ENCODE data around the gene TRIM65. TPM values are rescaled to one million over a fixed set of nuclear protein-coding genes. Genes with fewer than 3 reads are reported as not detected.
A peak's percentile ranks its signal among the peaks of the same experiment; 100 is the strongest.

The TRIM65 gene
- 14.2 and 16.0 TPM in 2 replicates for total RNA-seq (2012; rRNA removed)

GRCh38 chr17:75896415-75897159, at the start of gene TRIM65:
Gene TRIM65, minus strand, starts transcription at chr17:75896951. Its CDS starts 14 bp downstream, at chr17:75896937.
- no peaks in the 10 kb centered on the region for H3K9me3 ChIP-seq (replicated peaks; ENCODE audit: low read length)
- no peaks in the 10 kb centered on the region for H3K27me3 ChIP-seq (ENCODE audit: control insufficient read depth, insufficient read depth, low read length)
- H3K36me3 ChIP-seq (ENCODE audit: insufficient read depth, low read length), result peaks cover 47% of the 10 kb centered on the region
- H3K9ac ChIP-seq (ENCODE audit: low read depth, low read length), result peak within 1 kb of the TSS; percentile 95
- peak within 1 kb of the TSS; percentile 99 for H3K4me3 ChIP-seq (ENCODE audit: low read length)
- H3K4me2 ChIP-seq (ENCODE audit: low read length), result peak within 1 kb of the TSS; percentile 78
- peaks cover 21% of the 10 kb centered on the region for H3K4me1 ChIP-seq (ENCODE audit: control insufficient read depth, insufficient read depth, low read length)

DNA sequence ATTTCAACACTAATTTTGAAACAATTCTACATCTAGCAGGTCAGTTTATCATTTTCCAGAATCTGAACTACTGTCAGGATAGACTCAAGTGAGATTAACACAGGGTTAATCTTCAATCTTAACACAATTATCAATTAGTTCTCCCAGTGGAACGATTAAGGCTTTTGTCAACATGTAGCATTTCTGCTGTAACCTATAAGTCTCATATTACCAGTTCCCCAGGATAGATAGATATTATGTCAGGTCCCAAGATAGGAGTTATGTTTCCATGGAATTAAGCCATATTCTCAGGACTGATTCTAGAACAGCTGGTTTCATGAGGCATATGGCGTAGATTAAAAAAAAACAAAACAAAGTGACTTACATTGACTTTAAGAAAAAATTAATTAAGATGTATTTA, 48.5 kb upstream of the TRIM65 start:
- no peaks in the 10 kb centered on the region for H3K27me3 ChIP-seq (ENCODE audit: control insufficient read depth, insufficient read depth, low read length)
- H3K9ac ChIP-seq (ENCODE audit: low read depth, low read length), result no peak overlapping the region
- H3K4me2 ChIP-seq (ENCODE audit: low read length), result no peak overlapping the region
- no peak overlapping the region for H3K4me3 ChIP-seq (ENCODE audit: low read length)
- peaks cover 9% of the 10 kb centered on the region for H3K4me1 ChIP-seq (ENCODE audit: control insufficient read depth, insufficient read depth, low read length)
- H3K9me3 ChIP-seq (replicated peaks; ENCODE audit: low read length), result no peaks in the 10 kb centered on the region
- peaks cover 43% of the 10 kb centered on the region for H3K36me3 ChIP-seq (ENCODE audit: insufficient read depth, low read length)

DNA sequence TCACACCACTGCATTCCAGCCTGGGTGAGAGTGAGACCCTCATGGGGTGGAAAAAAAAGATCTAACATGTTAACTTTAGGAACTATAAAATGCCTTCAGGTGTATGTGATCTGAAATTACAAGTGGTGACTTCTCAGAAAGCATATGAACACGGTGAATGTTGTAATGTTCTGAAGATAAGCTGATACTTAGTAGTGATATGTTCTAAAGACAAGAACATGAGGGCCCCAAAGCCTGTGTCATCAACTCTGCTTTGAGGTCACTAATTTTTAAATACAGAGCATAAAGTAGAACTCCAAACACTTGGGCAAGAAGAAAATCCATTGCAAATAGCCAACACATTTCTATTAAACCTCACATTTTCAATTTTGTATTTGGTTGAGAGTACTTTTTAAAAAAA, 46.7 kb upstream of the TRIM65 start:
- Histone ChIP-seq H3K4me2 (ENCODE audit: low read length) (no peak overlapping the region), H3K27me3 (ENCODE audit: control insufficient read depth, insufficient read depth, low read length) (no peaks in the 10 kb centered on the region), H3K4me3 (ENCODE audit: low read length) (no peak overlapping the region), H3K9ac (ENCODE audit: low read depth, low read length) (no peak overlapping the region), H3K4me1 (ENCODE audit: control insufficient read depth, insufficient read depth, low read length) (peaks cover 11% of the 10 kb centered on the region), H3K36me3 (ENCODE audit: insufficient read depth, low read length) (peaks cover 29% of the 10 kb centered on the region), H3K9me3 (replicated peaks; ENCODE audit: low read length) (no peaks in the 10 kb centered on the region)

DNA sequence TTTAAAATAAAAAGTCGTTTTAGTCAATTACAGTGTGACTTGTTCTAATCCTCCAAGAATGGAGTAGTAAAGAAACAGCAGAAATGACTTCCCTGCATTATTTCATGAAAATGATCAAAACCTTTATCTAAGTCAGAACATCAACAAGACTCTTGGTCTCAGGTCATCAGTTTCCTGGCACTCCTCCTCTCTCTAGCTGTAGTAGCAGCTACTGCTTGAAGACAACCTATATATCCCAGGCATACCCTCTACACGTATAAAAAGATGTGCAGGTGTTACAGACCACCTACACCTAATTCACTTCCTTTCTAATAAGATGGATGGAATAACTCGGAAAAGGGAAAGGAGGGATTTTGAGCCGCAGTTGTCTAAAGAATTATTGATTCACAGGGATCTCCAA, 45.7 kb upstream of the TRIM65 start:
- H3K4me2 ChIP-seq (ENCODE audit: low read length), result no peak overlapping the region
- H3K9ac ChIP-seq (ENCODE audit: low read depth, low read length), result no peak overlapping the region
- H3K36me3 ChIP-seq (ENCODE audit: insufficient read depth, low read length), result peaks cover 19% of the 10 kb centered on the region
- H3K4me1 ChIP-seq (ENCODE audit: control insufficient read depth, insufficient read depth, low read length), result peaks cover 11% of the 10 kb centered on the region
- no peaks in the 10 kb centered on the region for H3K27me3 ChIP-seq (ENCODE audit: control insufficient read depth, insufficient read depth, low read length)
- no peak overlapping the region for H3K4me3 ChIP-seq (ENCODE audit: low read length)
- no peaks in the 10 kb centered on the region for H3K9me3 ChIP-seq (replicated peaks; ENCODE audit: low read length)

- Histone ChIP-seq H3K4me3 (ENCODE audit: low read length) (peak overlapping the region; percentile 62), H3K36me3 (ENCODE audit: insufficient read depth, low read length) (peaks cover 13% of the 10 kb centered on the region), H3K4me2 (ENCODE audit: low read length) (peak overlapping the region; percentile 91), H3K9ac (ENCODE audit: low read depth, low read length) (peak overlapping the region; percentile 9), H3K4me1 (ENCODE audit: control insufficient read depth, insufficient read depth, low read length) (peaks cover 11% of the 10 kb centered on the region), H3K27me3 (ENCODE audit: control insufficient read depth, insufficient read depth, low read length) (no peaks in the 10 kb centered on the region), H3K9me3 (replicated peaks; ENCODE audit: low read length) (no peaks in the 10 kb centered on the region)
These were observed 44.7 kb upstream of the TRIM65 start for GRCh38 chr17:75941442-75941819.

GRCh38 chr17:75940727-75941441, 44.1 kb upstream of the TRIM65 start, which contains the start of gene FBF1:
Gene FBF1, minus strand, starts transcription at chr17:75941042. Its CDS starts 2,893 bp downstream, at chr17:75938149.
- H3K36me3 ChIP-seq (ENCODE audit: insufficient read depth, low read length), result peaks cover 8% of the 10 kb centered on the region

GRCh38 chr17:75937652-75938051, 40.9 kb upstream of the TRIM65 start:
- peaks cover 11% of the 10 kb centered on the region for H3K4me1 ChIP-seq (ENCODE audit: control insufficient read depth, insufficient read depth, low read length)
- H3K36me3 ChIP-seq (ENCODE audit: insufficient read depth, low read length), result no peaks in the 10 kb centered on the region
- H3K4me3 ChIP-seq (ENCODE audit: low read length), result no peak overlapping the region
- no peak overlapping the region for H3K9ac ChIP-seq (ENCODE audit: low read depth, low read length)
- no peaks in the 10 kb centered on the region for H3K27me3 ChIP-seq (ENCODE audit: control insufficient read depth, insufficient read depth, low read length)
- H3K9me3 ChIP-seq (replicated peaks; ENCODE audit: low read length), result no peaks in the 10 kb centered on the region
- no peak overlapping the region for H3K4me2 ChIP-seq (ENCODE audit: low read length)

More at GRCh38 chr17:75940727-75941441, 44.1 kb upstream of the TRIM65 start, which contains the start of gene FBF1:
- Histone ChIP-seq H3K4me3 (ENCODE audit: low read length) (peak within 1 kb of the TSS; percentile 87), H3K4me2 (ENCODE audit: low read length) (peak within 1 kb of the TSS; percentile 91), H3K9ac (ENCODE audit: low read depth, low read length) (peak within 1 kb of the TSS; percentile 94), H3K9me3 (replicated peaks; ENCODE audit: low read length) (no peaks in the 10 kb centered on the region), H3K4me1 (ENCODE audit: control insufficient read depth, insufficient read depth, low read length) (peaks cover 11% of the 10 kb centered on the region), H3K27me3 (ENCODE audit: control insufficient read depth, insufficient read depth, low read length) (no peaks in the 10 kb centered on the region)

DNA sequence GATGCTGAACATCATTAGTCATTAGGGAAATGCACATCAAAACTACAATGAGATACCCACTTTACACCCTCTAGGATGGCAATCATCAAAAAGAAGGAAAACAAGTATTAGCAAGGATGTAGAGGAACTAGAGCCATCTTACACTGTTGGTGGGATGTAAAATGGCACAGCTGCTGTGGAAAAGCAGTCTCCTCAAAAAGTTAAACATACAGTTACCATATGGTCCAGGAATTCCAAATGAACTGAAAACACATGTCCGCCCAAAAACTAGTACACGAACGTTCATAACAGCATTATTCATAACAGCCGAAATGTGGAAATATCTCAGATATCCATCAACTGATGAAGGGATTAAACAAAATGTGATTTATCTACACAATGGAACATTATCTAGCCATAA, 37.1 kb upstream of the TRIM65 start:
- H3K4me1 ChIP-seq (ENCODE audit: control insufficient read depth, insufficient read depth, low read length), result no peaks in the 10 kb centered on the region
- H3K9ac ChIP-seq (ENCODE audit: low read depth, low read length), result no peak overlapping the region
- no peaks in the 10 kb centered on the region for H3K36me3 ChIP-seq (ENCODE audit: insufficient read depth, low read length)
- no peak overlapping the region for H3K4me2 ChIP-seq (ENCODE audit: low read length)
- no peaks in the 10 kb centered on the region for H3K9me3 ChIP-seq (replicated peaks; ENCODE audit: low read length)
- no peak overlapping the region for H3K4me3 ChIP-seq (ENCODE audit: low read length)
- H3K27me3 ChIP-seq (ENCODE audit: control insufficient read depth, insufficient read depth, low read length), result no peaks in the 10 kb centered on the region

- H3K4me1 ChIP-seq (ENCODE audit: control insufficient read depth, insufficient read depth, low read length), result no peaks in the 10 kb centered on the region
- H3K36me3 ChIP-seq (ENCODE audit: insufficient read depth, low read length), result peaks cover 4% of the 10 kb centered on the region
- no peaks in the 10 kb centered on the region for H3K9me3 ChIP-seq (replicated peaks; ENCODE audit: low read length)
- H3K9ac ChIP-seq (ENCODE audit: low read depth, low read length), result no peak overlapping the region
- no peak overlapping the region for H3K4me2 ChIP-seq (ENCODE audit: low read length)
- no peaks in the 10 kb centered on the region for H3K27me3 ChIP-seq (ENCODE audit: control insufficient read depth, insufficient read depth, low read length)
- H3K4me3 ChIP-seq (ENCODE audit: low read length), result no peak overlapping the region
These were observed 36.1 kb upstream of the TRIM65 start for GRCh38 chr17:75932852-75933251.

DNA sequence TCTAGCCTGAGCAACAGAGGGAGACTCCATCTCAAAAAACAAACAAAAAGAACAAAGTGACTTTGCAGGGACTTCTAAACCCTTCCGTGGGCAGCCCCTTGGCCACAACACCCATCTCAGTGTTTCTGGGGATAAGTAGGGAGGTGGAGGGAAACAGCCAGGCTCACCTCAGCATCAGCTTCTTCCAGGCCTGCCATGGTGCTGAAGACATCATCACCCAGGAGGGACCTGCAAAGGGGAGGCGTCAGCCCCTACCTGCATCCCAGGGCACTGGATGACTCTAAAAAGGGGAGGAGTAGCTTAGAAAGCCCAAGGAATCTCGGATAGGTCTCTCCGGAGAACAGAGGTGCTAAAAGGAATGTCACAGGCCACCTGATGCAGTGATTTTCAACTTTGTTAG, 34.3 kb upstream of the TRIM65 start:
- H3K4me3 ChIP-seq (ENCODE audit: low read length), result no peak overlapping the region
- no peaks in the 10 kb centered on the region for H3K4me1 ChIP-seq (ENCODE audit: control insufficient read depth, insufficient read depth, low read length)
- H3K36me3 ChIP-seq (ENCODE audit: insufficient read depth, low read length), result peaks cover 5% of the 10 kb centered on the region
- H3K9ac ChIP-seq (ENCODE audit: low read depth, low read length), result no peak overlapping the region
- H3K27me3 ChIP-seq (ENCODE audit: control insufficient read depth, insufficient read depth, low read length), result no peaks in the 10 kb centered on the region
- H3K4me2 ChIP-seq (ENCODE audit: low read length), result no peak overlapping the region
- no peaks in the 10 kb centered on the region for H3K9me3 ChIP-seq (replicated peaks; ENCODE audit: low read length)

- Histone ChIP-seq H3K4me1 (ENCODE audit: control insufficient read depth, insufficient read depth, low read length) (no peaks in the 10 kb centered on the region), H3K4me2 (ENCODE audit: low read length) (no peak overlapping the region), H3K4me3 (ENCODE audit: low read length) (no peak overlapping the region), H3K36me3 (ENCODE audit: insufficient read depth, low read length) (peaks cover 24% of the 10 kb centered on the region), H3K27me3 (ENCODE audit: control insufficient read depth, insufficient read depth, low read length) (no peaks in the 10 kb centered on the region), H3K9me3 (replicated peaks; ENCODE audit: low read length) (no peaks in the 10 kb centered on the region), H3K9ac (ENCODE audit: low read depth, low read length) (no peak overlapping the region)
These were observed 30.7 kb upstream of the TRIM65 start for GRCh38 chr17:75927286-75927922.
